ENCODE data around the gene DLG2.

DLG2 gene

GRCh38 chr11:84091212-84091986, 1535.7 kb downstream of the DLG2 start:
- CTCF ChIA-PET = no interaction called here
- H3K27ac ChIP-seq = no peak overlapping the region
- TF ChIP-seq CTCF (conservative IDR thresholded peaks at IDR 0.05; ENCODE audit: low read depth) = no peak
- no peak for DNase-seq (ENCODE audit: low spot score)
- POLR2A ChIA-PET (ENCODE audit: low non-redundant PET) = no interaction called here

DNA sequence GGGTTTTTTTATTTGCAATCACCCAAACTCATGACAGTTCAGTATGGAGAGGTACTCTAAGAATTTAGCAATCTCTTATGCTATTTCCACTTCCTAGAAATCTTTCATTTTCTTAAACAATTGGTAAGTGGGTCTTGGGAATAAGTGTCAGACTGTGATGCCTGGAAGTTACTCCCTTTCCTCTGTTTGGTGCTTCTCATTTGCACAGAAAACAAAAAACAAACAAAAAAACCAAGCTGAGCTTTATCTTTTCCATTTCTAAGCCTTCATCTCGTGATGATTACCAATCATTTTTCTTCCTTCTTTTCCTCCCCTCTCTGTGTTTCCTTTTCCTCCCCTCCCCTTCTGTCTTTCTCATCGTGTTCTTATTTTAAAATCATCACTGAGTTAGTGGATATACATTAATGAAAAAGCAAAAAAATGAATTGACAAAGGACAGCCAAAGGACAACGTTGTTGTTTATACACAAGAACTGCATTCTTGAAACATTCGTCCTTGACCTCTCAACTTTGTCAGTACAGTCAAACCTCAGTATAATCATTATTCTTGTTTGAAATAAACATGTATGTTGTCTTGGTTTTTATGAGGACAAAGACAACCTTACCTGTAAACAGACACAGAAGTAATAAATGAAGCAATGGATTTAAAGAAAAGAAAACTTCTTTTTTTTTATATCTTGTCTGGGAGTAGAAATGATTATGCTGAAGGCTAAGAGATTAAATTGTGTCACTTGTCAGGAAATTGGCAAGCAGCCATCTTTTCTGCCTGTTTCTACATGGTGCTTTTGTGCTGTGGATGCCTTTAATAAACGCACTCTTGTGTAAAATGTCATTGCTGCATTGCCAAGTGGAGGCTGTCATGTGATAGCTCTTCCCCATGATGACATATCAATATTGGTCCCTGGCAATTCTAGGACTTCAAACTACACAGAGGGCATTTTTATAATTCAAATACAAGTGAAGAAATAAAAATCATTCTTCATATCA, 1537.8 kb downstream of the DLG2 start:
- no peak for DNase-seq (ENCODE audit: low spot score)

GRCh38 chr11:84071851-84072250, 1555.3 kb downstream of the DLG2 start:
- DNase-seq (ENCODE audit: low spot score) = no peak
- POLR2A ChIA-PET (ENCODE audit: low non-redundant PET) = no interaction called here
- CTCF ChIA-PET = no interaction called here

More for the DNA sequence above, 1537.8 kb downstream of the DLG2 start:
- TF ChIP-seq CTCF (conservative IDR thresholded peaks at IDR 0.05; ENCODE audit: low read depth) = no peak
- POLR2A ChIA-PET (ENCODE audit: low non-redundant PET) = no interaction called here
- CTCF ChIA-PET = no interaction called here
- no peak overlapping the region for H3K27ac ChIP-seq

DNA sequence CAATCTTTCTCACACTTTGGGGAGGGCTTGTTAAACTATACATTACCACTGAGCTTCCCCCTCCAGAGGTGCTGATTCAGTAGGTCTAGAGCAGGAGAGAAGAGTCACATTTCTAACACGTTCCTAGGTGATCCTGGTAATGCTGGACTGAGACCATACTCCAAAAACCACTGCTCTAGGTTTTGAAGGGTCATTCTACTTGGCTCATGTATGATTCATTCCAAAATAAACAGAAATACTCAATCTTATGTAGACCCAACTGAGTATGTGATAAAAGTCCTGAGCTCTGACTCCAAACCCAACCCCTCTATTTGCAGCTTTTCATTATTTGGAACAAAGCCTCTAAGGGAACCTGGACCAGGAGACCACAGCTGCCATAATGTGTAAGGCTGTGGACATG, 1558.1 kb downstream of the DLG2 start:
- TF ChIP-seq CTCF (conservative IDR thresholded peaks at IDR 0.05; ENCODE audit: low read depth) = no peak
- ChIA-PET CTCF (no interaction called here), POLR2A (ENCODE audit: low non-redundant PET) (no interaction called here)

More at GRCh38 chr11:84071851-84072250, 1555.3 kb downstream of the DLG2 start:
- H3K27ac ChIP-seq = no peak overlapping the region
- TF ChIP-seq CTCF (conservative IDR thresholded peaks at IDR 0.05; ENCODE audit: low read depth) = no peak

GRCh38 chr11:84061726-84062125, 1565.4 kb downstream of the DLG2 start:
- ChIA-PET POLR2A (ENCODE audit: low non-redundant PET) (no interaction called here), CTCF (no interaction called here)
- no peak overlapping the region for H3K27ac ChIP-seq
- DNase-seq (ENCODE audit: low spot score) = no peak
- TF ChIP-seq CTCF (conservative IDR thresholded peaks at IDR 0.05; ENCODE audit: low read depth) = no peak

More for the DNA sequence above, 1558.1 kb downstream of the DLG2 start:
- H3K27ac ChIP-seq = no peak overlapping the region
- no peak for DNase-seq (ENCODE audit: low spot score)

DNA sequence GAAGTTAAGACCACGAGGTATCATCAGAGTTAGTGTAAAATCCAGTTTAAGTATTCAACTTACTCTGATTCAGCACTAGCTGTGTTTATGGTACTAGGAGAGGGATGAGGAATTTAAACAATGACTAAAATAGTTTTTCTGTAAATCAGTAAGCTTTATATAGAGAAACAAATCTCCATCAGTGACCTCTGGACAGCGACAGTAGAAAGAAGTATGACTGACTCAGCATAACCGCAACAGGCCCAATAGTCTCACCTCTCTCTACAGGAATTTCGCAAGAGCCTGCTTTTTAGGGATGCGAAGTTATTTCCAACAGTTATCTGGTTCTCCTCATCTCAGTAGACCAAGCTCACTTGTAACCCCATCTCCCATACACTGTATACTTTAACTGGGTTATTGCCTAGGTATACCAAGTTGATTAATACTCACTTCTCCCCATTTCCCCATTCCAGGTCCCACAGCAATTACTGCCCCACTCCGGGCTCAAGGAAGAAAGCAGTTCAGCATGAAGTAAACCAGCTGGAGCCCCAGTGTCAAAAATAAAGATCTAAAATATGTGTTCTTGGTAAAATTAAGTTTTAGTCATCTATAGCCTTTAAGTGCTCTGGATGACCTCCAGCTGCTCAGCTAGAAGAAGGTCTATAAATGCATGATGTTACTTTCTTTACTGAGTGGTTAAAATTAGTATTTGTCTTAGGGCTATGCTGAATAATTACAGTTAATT, 1570.3 kb downstream of the DLG2 start:
- CTCF ChIA-PET = no interaction called here
- no peak overlapping the region for H3K27ac ChIP-seq
- TF ChIP-seq CTCF (conservative IDR thresholded peaks at IDR 0.05; ENCODE audit: low read depth) = no peak
- POLR2A ChIA-PET (ENCODE audit: low non-redundant PET) = no interaction called here
- DNase-seq (ENCODE audit: low spot score) = no peak
